Renal cortex interstitium (tissue), 11 donors: ENCODE data around the gene ARID1B. TPM values are rescaled to one million over a fixed set of nuclear protein-coding genes. Genes with fewer than 3 reads are reported as not detected.

Source experiments
- DNase-seq, 11 donors: peaks; one replicate each; pipeline ENCODE4 v3.0.0-alpha.2; 2013; ENCODE audit warnings: low read depth in 9 of 11, low spot score in 4 of 11; ENCODE audit errors: extremely low read depth in 1 of 11
- polyA plus RNA-seq, 3 donors: library from polyadenylated mRNA; unstranded; fragments of 120-200 nt; gene quantifications; one replicate each; pipeline ENCODE4 v1.2.1, GENCODE V29; 2013; ENCODE audit not compliant: insufficient read length in 3 of 3

Gene ARID1B
- polyA plus RNA-seq, 3 donors, result 74.6 to 84.5 (median 76.8) TPM

- DNase-seq, result no peak
These were observed 330.9 kb downstream of the ARID1B start for GRCh38 chr6:157107915-157108651.

- DNase-seq, result no peak
These were observed 331.7 kb downstream of the ARID1B start for GRCh38 chr6:157108923-157109322.

GRCh38 chr6:157110607-157111006 lies 333.4 kb downstream of the ARID1B start:
- no peak for DNase-seq

- no peak for DNase-seq
These were observed 336.2 kb downstream of the ARID1B start for GRCh38 chr6:157113389-157113788.

DNA sequence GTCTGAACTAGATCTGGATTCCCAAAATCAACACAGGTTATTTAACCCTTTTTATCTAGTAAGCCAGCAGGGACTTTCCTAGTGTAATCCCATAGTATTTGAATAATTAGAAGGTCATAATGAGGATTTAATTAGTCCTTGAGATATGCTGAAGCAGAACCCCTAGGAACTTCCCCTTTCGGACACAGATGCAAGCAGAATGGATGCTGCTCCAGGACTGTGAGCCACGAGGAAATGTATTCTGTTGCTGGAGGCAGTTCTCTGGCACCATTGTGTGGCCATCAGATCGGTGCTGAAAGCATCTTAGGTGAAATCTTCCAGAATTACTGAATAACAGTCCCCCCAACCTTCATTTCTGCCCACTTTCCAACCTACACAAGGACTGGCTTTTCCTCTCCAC lies 339.2 kb downstream of the ARID1B start:
- no peak for DNase-seq

GRCh38 chr6:157117431-157118095 lies 340.4 kb downstream of the ARID1B start:
- DNase-seq, result no peak

GRCh38 chr6:157119502-157120027 lies 342.4 kb downstream of the ARID1B start:
- no peak for DNase-seq

DNA sequence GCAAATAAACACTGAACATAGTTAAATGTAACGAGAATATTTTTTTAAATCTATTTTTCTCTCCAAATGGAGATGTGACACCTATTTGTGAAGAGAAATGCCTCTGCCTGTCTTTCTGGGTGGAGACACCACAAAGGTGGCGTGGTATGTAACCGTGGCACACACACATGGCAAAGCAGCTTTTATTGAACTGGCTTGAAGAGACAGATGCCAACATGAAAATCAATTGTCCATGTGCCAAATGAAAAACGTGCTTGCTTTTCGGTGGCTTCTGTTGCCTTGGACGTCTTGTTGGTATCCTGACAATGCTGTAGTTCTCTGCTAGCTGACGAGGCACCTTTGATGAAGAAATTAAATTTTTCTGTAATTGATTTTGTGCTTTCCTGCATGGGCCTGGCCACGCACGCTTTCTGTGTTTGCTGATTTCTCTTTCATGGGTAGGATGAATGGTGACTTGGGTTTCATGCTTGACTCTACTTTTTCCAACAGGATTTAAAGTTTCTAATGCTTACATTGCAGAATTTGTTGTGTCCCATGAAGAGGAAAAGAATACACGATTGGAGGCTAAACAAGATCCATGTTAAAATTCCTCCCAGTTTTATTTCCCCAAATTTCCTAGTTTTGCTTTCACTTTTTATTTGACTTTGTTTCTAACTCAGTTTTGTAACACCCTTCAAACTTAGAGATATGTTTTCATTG lies 343.5 kb downstream of the ARID1B start:
- DNase-seq, result no peak

GRCh38 chr6:157121897-157122296 lies 344.7 kb downstream of the ARID1B start:
- no peak for DNase-seq

GRCh38 chr6:157123234-157123633 lies 346.1 kb downstream of the ARID1B start:
- no peak for DNase-seq

- no peak for DNase-seq
These were observed 347.5 kb downstream of the ARID1B start for GRCh38 chr6:157124485-157125254.

GRCh38 chr6:157125531-157125930 lies 348.4 kb downstream of the ARID1B start:
- DNase-seq, result no peak

- DNase-seq, result peak in 1 of 11 donors; percentile 19
These were observed 349.3 kb downstream of the ARID1B start for GRCh38 chr6:157126183-157127098.

GRCh38 chr6:157128235-157128775 lies 351.1 kb downstream of the ARID1B start:
- no peak for DNase-seq

DNA sequence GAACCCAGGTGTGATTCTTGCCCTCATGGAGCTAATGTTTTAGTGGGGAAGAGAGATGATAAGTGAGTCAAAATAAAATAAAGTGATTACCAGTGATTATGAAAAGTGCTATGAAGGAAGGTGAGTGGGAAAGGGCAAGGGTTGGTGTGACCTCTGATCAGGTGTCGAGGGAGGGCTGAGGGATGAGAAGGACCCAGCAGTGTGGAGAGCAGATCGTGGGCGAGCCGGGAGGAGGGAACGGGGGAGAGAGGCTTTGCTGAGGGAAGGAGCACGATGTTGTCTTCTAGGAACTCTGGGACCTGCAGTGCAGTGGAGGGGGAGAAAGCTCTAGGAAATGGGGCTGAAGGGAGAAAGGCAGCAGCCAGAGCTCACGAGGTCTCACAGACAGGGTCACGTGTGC lies 354.1 kb downstream of the ARID1B start:
- no peak for DNase-seq

DNA sequence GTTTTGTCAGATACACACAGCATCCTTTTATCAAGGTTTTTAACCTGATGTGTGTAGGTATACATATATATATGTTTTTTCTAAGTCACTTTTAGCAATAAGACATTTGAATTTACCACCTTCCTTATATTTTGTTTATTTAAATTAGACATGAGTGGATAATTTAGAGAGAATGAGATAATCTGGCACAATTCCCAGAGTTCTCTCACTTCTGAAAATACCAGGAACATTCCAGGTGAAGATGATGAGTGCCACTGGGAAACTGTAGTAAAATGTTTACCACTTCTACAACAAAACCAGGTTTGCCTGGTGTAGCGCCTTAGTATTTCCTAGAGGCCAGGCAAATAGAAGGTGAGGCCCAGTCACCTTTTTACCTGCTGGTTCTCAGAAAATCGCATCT lies 356.7 kb downstream of the ARID1B start:
- no peak for DNase-seq

- no peak for DNase-seq
These were observed 357.3 kb downstream of the ARID1B start for GRCh38 chr6:157134402-157135047.
